ENCODE measurements around the gene GOLGA8H.
"Not testable (repeated sequence)": the region's sequence is repeated elsewhere in the genome, so short reads cannot be mapped to it uniquely, and the experiment has no call there.

GOLGA8H gene, protein sequence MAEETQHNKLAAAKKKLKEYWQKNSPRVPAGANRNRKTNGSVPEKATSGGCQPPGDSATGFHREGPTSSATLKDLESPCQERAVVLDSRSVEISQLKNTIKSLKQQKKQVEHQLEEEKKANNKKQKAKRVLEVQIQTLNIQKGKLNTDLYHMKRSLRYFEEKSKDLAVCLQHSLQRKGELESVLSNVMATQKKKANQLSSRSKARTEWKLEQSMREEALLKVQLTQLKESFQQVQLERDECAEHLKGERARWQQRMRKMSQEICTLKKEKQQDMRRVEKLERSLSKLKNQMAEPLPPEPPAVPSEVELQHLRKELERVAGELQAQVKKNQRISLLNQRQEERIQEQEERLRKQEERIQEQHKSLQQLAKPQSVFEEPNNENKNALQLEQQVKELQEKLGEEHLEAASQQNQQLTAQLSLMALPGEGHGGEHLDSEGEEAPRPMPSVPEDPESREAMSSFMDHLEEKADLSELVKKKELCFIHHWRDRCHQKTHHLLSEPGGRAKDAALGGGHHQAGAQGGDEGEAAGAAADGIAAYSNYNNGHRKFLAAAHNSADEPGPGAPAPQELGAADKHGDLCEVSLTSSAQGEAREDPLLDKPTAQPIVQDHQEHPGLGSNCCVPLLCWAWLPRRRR

GRCh38 chr15:30603796-30604195, at the start of gene GOLGA8H:
TSS of gene GOLGA8H (plus strand) at chr15:30604028. CDS start at chr15:30604126, 98 bp downstream.
- not testable (repeated sequence) for DNase-seq

- DNase-seq: not testable (repeated sequence)
These were observed 36.9 kb upstream of the GOLGA8H start for GRCh38 chr15:30566949-30567348.

DNA sequence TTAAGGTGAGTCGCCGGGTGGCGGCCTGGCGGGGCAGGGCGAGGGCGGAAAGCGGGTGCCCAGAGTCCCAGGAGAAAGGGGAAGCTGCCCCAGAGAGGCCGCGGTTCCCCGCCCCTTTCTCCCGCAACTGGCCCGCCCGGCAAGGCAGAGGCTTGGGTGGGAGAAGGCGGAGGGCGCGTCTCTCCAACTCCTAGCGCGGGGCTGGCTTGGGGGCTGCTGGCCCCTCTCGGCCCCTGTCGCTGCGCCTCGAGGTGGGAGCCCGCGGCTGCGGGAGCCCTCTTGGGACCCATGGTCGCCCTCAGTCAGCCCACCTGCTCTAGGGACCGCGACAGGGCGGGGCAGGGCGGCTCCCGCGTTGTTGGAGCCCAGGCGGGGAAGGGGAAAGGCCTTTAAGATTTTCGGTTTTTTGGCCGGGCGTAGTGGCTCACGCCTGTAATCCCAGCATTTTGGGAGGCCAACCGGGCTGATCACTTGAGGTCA, 30.8 kb upstream of the GOLGA8H start:
- DNase-seq: not testable (repeated sequence)

DNA sequence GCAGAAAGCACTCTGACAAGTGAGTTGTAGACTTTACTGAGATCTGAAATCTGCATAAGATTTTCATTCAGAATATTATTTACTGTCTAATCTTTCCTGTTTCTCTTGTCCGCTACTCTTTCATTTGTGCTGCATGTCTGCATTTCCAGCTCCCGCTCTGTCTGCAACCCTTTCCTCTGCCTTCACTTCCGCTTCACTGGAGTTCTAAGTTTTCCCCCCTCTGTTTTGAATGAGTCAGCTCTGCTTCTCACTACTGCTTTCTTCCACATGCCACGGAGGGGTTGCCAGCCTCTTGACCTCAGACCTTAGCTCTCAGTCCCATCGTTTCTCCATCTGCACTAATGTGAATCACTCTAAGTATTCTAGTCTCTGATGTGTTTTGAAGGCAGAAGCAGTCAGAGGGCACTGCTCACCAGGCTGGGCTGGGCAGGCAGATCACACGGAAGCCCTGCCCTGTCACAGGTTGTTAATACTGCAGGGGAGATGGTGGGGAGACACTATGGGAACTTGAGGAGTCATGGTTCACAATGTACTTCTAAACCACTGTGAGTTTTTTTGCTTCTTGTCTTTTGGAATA, 24.3 kb upstream of the GOLGA8H start:
- DNase-seq: not testable (repeated sequence)

- not testable (repeated sequence) for DNase-seq
These were observed 23.1 kb upstream of the GOLGA8H start for GRCh38 chr15:30580716-30581115.

DNA sequence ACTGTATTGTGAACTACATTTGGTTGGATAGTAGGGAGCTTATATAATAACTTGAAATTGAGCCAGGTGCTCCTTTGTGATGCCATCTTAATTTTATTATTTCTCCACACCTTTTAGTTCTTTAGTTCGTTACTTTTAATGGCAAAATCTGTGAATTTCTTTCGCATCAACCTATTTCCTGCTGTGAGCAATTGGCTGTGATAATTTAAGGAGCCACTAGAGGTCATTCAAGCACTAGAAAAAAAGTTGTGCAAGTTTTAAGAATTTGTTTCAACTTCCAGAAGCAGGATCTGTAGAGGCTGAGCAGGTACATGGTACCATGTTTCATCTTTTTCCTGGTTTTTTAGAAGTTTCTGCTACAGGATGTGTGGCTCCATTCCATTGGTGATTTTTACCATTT, 4.9 kb upstream of the GOLGA8H start:
- DNase-seq: not testable (repeated sequence)

GRCh38 chr15:30612271-30612670, 8.4 kb downstream of the GOLGA8H start:
- not testable (repeated sequence) for DNase-seq

DNA sequence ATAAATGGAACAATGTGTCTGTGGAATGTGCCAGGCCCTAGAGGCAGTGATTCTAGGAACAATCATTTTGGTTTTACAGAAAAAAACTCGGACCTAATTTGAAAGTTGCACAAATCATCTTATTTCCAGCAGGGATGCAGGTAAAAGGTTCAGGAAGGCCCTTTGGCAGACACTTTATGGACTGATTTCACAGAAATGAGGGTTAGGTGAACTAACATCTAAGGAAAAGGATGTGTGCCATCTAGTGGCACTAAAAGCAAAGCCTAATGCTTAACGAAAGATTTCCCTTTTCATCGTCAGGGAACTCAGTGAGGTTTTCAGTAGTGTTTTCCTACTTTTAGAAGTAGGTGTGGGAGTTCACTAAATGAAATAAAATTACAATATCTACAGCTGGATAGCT, 17.5 kb downstream of the GOLGA8H start:
- DNase-seq: not testable (repeated sequence)

GRCh38 chr15:30625436-30626193, 21.8 kb downstream of the GOLGA8H start, which contains the start of gene ARHGAP11B:
TSS of gene ARHGAP11B (plus strand) at chr15:30626128.
- not testable (repeated sequence) for DNase-seq

DNA sequence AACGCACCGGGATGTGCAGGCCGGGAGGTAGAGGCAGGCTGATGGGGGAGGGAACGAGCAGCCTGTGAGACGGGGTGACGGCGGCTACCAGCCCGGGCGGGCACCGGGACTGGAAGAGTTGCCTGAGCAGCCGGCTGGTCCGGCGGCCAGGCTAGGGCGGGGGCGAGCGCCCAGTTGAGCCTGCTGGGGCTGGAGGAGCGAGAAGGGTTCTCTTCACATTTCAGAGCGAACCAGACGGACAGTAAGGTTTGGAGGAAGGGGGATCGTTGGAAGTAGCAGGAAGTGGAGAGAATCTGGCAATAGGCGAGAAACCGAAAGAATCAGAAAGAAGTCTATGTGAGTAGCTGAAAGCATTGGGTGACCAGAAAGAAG, 22.4 kb downstream of the GOLGA8H start:
- not testable (repeated sequence) for DNase-seq

GRCh38 chr15:30626632-30627031, 22.8 kb downstream of the GOLGA8H start:
- DNase-seq: not testable (repeated sequence)

DNA sequence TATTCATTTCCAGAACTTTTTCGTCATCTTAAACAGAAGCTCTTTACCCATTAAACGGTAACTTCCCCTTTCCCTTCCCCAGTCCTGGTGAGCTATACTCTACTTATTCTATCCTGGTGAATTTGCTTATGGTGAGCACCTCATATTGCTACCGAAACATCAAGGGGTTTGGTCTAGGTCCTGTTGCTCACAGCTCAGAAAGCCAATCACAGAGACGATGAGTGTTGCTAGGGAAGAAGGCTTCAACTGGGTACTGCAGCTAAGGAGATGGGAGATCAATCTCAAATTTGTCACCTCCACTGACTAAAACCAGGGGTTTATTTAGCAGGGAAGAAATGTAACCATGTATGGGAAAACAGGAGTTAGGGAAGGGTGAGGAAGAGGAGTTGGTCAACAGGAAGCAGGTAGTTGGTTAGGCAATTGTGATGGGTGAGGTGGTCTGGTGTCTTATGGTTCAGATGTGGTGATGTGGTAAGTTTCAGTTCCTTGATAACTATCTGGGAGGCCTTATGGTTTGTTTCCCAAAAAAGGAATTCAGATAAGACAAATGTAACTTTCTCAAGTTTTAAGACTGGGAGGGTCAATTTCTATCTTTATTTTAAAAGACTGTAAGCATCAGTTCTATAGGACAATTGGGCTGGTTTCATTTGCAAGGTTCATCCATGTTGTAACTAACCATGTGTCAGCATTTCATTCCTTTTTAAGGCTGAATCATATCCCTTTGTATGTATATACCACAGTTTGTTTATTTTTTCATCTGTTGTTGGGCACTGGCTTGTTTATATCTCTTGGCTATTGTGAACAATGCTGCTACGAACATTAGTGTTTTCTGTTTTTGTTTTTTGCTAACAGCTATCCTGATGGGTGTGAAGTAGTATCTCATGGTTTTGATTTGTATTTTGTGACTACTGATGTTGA, 46.4 kb downstream of the GOLGA8H start:
- DNase-seq: peak; percentile 1 to 5

DNA sequence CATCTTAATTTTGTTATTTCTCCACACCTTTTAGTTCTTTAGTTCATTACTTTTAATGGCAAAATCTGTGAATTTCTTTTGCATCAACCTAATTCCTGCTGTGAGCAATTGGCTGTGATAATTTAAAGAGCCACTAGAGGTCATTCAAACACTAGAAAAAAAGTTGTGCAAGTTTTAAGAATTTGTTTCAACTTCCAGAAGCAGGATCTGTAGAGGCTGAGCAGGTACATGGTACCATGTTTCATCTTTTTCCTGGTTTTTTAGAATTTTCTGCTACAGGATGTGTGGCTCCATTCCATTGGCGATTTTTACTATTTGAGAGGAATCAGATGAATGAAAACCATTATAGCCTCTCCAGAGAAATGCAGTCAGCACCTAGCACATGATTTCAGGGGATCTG, 57.3 kb downstream of the GOLGA8H start:
- DNase-seq: peak; percentile 17 to 20
